Prostate gland (tissue), 2 donors: ENCODE results near the gene ZSWIM6.

Experiments
- POLR2A ChIP-seq: fragments of 450-650 bp; IDR thresholded peaks from one replicate; pipeline ENCODE4 v1.6.1; 2016; ENCODE audit warnings: antibody characterized with exemption, mild to moderate bottlenecking
- POLR2AphosphoS5 ChIP-seq: sonication (generic); formaldehyde crosslinking; IDR thresholded peaks from one replicate; pipeline ENCODE4 v1.6.1; 2017; ENCODE audit warnings: antibody characterized with exemption
- TF ChIP-seq, protein P1 (sequence below), 4 experiments: fragments of 200-600 bp in 2 of 4; fragments of 450-650 bp in 2 of 4; sonication (generic) in 2 of 4; IDR thresholded peaks; 1 replicate in 3 of 4; 2 replicates in 1 of 4; pipeline ENCODE4 v1.5.1; 2016 to 2019; ENCODE audit warnings: antibody characterized with exemption in 4 of 4, mild to moderate bottlenecking in 2 of 4, moderate library complexity in 2 of 4

DNA sequence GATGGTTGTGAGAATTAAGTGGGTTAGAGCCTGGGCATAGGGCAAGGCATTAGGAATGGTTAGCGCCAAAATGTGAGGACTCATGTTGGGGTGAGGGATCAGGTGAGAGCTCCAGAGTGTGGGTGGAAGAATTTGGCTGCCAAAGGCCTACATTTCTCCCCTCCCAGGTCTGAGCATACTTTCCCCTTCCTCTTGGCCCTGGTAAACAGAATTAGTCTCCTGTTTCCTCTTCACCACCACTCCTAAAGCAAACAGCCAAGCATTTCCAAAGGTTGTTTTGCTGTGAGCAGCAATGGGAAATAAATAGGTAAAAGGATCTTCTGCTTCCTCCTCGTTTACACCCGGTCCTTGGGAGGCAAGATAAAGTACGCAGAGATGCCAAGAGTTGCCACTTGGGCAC, 132.5 kb downstream of the ZSWIM6 start:
- TF ChIP-seq, protein P1, sequence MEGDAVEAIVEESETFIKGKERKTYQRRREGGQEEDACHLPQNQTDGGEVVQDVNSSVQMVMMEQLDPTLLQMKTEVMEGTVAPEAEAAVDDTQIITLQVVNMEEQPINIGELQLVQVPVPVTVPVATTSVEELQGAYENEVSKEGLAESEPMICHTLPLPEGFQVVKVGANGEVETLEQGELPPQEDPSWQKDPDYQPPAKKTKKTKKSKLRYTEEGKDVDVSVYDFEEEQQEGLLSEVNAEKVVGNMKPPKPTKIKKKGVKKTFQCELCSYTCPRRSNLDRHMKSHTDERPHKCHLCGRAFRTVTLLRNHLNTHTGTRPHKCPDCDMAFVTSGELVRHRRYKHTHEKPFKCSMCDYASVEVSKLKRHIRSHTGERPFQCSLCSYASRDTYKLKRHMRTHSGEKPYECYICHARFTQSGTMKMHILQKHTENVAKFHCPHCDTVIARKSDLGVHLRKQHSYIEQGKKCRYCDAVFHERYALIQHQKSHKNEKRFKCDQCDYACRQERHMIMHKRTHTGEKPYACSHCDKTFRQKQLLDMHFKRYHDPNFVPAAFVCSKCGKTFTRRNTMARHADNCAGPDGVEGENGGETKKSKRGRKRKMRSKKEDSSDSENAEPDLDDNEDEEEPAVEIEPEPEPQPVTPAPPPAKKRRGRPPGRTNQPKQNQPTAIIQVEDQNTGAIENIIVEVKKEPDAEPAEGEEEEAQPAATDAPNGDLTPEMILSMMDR (IDR thresholded peaks at IDR 0.05), result no peak
- TF ChIP-seq POLR2A, result no peak
- no peak for TF ChIP-seq POLR2AphosphoS5
